Right lobe of liver (tissue), 4 donors: ENCODE results near the gene GRIN2C.

Experiments
- POLR2A ChIP-seq: fragments of 450-650 bp; IDR thresholded peaks from one replicate; pipeline ENCODE4 v1.6.1; 2017; ENCODE audit warnings: antibody characterized with exemption, mild to moderate bottlenecking
- TF ChIP-seq, protein P1 (sequence below), 4 donors: fragments of 200-600 bp in 3 of 4; fragments of 450-650 bp in 1 of 4; IDR thresholded peaks; one replicate each; pipeline versions ENCODE4 v1.5.1 to v1.8.0; 2016 to 2022; ENCODE audit warnings: antibody characterized with exemption in 4 of 4, mild to moderate bottlenecking in 2 of 4
- donor health status: DM: no; HTN: no; CAD: no.
- donor health status: DM: no; HTN: no; CAD: no.
- donor health status: DM: no; HTN: yes; CAD: no.

DNA sequence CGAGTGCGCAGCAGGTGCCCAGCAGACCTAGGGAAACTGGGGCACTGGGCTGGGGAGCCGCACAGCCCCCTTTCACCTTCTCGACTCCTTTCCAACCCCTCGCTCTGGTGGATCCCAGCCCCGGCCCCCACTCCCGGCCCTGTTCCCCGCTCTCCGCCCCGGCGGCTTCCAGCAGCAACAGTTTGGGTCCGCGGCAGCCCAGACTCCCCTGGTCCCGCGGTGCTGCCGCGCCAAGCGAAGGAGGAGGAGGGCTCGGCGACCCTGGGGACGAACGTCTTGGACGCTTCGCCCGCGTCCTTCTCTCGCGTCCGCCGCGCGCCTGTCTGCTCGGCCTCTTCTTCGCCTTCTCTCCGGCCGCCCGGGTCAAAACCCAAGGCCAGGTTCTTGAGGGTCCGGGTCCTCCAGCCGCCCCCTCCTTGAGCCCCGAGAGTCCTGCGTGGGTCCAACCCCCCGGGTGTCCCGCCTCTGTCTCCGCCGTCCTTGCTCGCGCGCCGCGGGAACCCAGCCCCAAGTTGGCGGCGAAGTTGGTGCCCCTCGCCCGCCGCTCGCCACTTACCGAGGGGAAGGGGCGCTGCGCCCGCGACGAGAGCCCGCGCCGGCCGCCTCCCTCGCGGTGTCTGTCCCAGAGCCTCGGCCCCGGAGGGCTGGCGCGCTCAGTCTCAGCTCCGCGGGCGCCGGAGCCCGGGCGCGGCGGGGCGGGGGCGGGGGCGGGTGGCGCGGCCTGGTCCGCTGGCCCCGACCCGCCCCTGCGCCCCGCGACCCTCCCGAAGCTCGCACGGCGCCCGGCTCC lies 1.4 kb upstream of the GRIN2C start:
- TF ChIP-seq, protein P1, sequence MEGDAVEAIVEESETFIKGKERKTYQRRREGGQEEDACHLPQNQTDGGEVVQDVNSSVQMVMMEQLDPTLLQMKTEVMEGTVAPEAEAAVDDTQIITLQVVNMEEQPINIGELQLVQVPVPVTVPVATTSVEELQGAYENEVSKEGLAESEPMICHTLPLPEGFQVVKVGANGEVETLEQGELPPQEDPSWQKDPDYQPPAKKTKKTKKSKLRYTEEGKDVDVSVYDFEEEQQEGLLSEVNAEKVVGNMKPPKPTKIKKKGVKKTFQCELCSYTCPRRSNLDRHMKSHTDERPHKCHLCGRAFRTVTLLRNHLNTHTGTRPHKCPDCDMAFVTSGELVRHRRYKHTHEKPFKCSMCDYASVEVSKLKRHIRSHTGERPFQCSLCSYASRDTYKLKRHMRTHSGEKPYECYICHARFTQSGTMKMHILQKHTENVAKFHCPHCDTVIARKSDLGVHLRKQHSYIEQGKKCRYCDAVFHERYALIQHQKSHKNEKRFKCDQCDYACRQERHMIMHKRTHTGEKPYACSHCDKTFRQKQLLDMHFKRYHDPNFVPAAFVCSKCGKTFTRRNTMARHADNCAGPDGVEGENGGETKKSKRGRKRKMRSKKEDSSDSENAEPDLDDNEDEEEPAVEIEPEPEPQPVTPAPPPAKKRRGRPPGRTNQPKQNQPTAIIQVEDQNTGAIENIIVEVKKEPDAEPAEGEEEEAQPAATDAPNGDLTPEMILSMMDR (IDR thresholded peaks at IDR 0.05): no peak
- no peak for TF ChIP-seq POLR2A
